ENCODE data around the gene SELENOV. TPM values are rescaled to one million over a fixed set of nuclear protein-coding genes. Genes with fewer than 3 reads are reported as not detected.

SELENOV gene
- total and polyA plus RNA-seq, 9 of the 15 experiments (the other 6 are each of a cell fraction or from before 2014, with no cell fraction given), result 0.04 to 0.09 (median 0.06) TPM; not detected in 4

DNA sequence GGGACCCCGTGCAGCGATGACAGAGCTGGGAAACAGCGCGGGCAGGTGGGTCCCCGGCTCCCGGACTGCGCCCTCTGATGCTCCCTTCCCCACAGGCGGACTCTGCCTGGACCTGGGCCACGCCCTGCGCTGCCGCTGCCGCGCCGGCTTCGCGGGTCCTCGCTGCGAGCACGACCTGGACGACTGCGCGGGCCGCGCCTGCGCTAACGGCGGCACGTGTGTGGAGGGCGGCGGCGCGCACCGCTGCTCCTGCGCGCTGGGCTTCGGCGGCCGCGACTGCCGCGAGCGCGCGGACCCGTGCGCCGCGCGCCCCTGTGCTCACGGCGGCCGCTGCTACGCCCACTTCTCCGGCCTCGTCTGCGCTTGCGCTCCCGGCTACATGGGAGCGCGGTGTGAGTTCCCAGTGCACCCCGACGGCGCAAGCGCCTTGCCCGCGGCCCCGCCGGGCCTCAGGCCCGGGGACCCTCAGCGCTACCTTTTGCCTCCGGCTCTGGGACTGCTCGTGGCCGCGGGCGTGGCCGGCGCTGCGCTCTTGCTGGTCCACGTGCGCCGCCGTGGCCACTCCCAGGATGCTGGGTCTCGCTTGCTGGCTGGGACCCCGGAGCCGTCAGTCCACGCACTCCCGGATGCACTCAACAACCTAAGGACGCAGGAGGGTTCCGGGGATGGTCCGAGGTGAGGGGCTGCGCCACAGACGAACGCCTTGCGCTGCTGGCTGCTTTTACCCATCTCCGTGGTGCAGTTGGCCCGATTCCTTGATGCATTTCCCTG lies 7.8 kb upstream of the SELENOV start (continued):
- TF ChIP-seq, protein P1, sequence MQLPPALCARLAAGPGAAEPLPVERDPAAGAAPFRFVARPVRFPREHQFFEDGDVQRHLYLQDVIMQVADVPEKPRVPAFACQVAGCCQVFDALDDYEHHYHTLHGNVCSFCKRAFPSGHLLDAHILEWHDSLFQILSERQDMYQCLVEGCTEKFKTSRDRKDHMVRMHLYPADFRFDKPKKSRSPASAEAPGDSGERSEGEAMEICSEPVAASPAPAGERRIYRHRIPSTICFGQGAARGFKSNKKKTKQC (CRISPR knock-in tag; IDR thresholded peaks at IDR 0.05), result peak; percentile 83; the same call in 1 of the 2 replicates
- peak; percentile 31; the same call in 1 of the 2 replicates for TF ChIP-seq TCF3 (CRISPR knock-in tag; IDR thresholded peaks at IDR 0.05)
- TF ChIP-seq DLX4 (CRISPR knock-in tag; IDR thresholded peaks at IDR 0.05), result no peak
- TF ChIP-seq, protein P2, sequence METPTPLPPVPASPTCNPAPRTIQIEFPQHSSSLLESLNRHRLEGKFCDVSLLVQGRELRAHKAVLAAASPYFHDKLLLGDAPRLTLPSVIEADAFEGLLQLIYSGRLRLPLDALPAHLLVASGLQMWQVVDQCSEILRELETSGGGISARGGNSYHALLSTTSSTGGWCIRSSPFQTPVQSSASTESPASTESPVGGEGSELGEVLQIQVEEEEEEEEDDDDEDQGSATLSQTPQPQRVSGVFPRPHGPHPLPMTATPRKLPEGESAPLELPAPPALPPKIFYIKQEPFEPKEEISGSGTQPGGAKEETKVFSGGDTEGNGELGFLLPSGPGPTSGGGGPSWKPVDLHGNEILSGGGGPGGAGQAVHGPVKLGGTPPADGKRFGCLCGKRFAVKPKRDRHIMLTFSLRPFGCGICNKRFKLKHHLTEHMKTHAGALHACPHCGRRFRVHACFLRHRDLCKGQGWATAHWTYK (CRISPR knock-in tag; IDR thresholded peaks at IDR 0.05), result no peak
- TF ChIP-seq BHLHE40 (IDR thresholded peaks at IDR 0.05; ENCODE audit: low read length), result peak; percentile 97
- 0 out of 2 replicates have a peak, but pooled peaks have one; percentile 73 for TF ChIP-seq ZNF644 (tag; IDR thresholded peaks at IDR 0.05; ENCODE audit: low read depth)
- TF ChIP-seq CHD1 (IDR thresholded peaks at IDR 0.05; ENCODE audit: low read length), result peak; percentile 50
- no peak for TF ChIP-seq HMGN3 (IDR thresholded peaks at IDR 0.05; ENCODE audit: borderline replicate concordance, extremely low read depth, insufficient read length, low read depth, low read length)
- TF ChIP-seq POLR2A (conservative IDR thresholded peaks at IDR 0.05), result peak; percentile 61; the same call in 1 of the 2 replicates
- TF ChIP-seq BMI1 (IDR thresholded peaks at IDR 0.05; ENCODE audit: low read length), result no peak
- TF ChIP-seq ZNF280B (CRISPR knock-in tag; IDR thresholded peaks at IDR 0.05), result no peak
- TF ChIP-seq RREB1 (CRISPR knock-in tag; IDR thresholded peaks at IDR 0.05), result no peak
- TF ChIP-seq NR2C1 (IDR thresholded peaks at IDR 0.05), result no peak
- TF ChIP-seq NR2C1 (tag; IDR thresholded peaks at IDR 0.05), result no peak
- peak in 1 of 2 experiments; percentile 64; a peak in 1 of 4 replicates for TF ChIP-seq FOXA3 (CRISPR knock-in tag; conservative IDR thresholded peaks at IDR 0.05 in 1 of 2, IDR thresholded peaks at IDR 0.05 in 1 of 2)
- TF ChIP-seq, protein P3, sequence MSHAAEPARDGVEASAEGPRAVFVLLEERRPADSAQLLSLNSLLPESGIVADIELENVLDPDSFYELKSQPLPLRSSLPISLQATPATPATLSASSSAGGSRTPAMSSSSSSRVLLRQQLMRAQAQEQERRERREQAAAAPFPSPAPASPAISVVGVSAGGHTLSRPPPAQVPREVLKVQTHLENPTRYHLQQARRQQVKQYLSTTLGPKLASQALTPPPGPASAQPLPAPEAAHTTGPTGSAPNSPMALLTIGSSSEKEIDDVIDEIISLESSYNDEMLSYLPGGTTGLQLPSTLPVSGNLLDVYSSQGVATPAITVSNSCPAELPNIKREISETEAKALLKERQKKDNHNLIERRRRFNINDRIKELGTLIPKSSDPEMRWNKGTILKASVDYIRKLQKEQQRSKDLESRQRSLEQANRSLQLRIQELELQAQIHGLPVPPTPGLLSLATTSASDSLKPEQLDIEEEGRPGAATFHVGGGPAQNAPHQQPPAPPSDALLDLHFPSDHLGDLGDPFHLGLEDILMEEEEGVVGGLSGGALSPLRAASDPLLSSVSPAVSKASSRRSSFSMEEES (CRISPR knock-in tag; IDR thresholded peaks at IDR 0.05), result no peak

All from K562 (cell line).